ENCODE data around the gene SEC22C.

DNA sequence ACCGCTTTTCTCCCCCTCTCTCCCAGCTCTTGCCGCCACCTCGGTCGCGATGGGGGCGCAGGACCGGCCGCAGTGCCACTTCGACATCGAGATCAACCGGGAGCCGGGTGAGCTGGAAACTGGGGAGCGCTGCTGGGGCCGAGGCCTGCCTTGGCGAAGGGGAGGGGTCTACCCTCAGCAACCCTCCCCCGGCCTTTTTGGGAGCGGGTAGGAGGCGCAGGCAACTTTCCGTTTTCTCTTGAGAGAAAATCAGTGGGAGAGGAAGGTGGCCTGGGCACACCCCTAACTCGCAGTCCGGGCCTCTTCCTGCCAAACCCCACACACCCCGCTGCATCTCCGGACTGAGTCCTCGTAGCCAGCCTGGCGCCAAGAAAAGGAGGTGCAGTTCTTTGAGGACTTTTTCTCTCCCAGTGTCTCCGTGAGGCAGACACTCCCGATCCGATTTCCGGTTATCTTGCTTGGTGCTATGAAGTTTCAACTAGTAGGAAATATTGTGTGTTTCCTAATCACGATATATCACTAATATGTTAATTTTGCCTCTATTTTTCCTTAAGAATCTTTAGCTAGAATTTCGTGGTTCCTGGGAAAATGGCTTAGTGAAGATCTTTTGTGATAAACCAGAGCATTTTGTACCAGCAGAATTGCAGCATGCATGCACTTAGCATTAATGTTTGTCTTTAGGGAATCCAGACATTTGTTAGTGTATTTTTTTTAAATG is 19.4 kb upstream of the SEC22C start:
- TF ChIP-seq TEAD2 (CRISPR knock-in tag; IDR thresholded peaks at IDR 0.05) (no peak), TBP (CRISPR knock-in tag; IDR thresholded peaks at IDR 0.05) (no peak), TAF1 (CRISPR knock-in tag; IDR thresholded peaks at IDR 0.05) (no peak), TGIF2 (CRISPR knock-in tag; IDR thresholded peaks at IDR 0.05) (no peak), ATF3 (CRISPR knock-in tag; IDR thresholded peaks at IDR 0.05) (no peak), RFX5 (IDR thresholded peaks at IDR 0.05; ENCODE audit: low read depth, low read length) (no peak)
- TF ChIP-seq, protein P1, sequence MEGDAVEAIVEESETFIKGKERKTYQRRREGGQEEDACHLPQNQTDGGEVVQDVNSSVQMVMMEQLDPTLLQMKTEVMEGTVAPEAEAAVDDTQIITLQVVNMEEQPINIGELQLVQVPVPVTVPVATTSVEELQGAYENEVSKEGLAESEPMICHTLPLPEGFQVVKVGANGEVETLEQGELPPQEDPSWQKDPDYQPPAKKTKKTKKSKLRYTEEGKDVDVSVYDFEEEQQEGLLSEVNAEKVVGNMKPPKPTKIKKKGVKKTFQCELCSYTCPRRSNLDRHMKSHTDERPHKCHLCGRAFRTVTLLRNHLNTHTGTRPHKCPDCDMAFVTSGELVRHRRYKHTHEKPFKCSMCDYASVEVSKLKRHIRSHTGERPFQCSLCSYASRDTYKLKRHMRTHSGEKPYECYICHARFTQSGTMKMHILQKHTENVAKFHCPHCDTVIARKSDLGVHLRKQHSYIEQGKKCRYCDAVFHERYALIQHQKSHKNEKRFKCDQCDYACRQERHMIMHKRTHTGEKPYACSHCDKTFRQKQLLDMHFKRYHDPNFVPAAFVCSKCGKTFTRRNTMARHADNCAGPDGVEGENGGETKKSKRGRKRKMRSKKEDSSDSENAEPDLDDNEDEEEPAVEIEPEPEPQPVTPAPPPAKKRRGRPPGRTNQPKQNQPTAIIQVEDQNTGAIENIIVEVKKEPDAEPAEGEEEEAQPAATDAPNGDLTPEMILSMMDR (CRISPR knock-in tag; IDR thresholded peaks at IDR 0.05): no peak
- TF ChIP-seq, protein P2, sequence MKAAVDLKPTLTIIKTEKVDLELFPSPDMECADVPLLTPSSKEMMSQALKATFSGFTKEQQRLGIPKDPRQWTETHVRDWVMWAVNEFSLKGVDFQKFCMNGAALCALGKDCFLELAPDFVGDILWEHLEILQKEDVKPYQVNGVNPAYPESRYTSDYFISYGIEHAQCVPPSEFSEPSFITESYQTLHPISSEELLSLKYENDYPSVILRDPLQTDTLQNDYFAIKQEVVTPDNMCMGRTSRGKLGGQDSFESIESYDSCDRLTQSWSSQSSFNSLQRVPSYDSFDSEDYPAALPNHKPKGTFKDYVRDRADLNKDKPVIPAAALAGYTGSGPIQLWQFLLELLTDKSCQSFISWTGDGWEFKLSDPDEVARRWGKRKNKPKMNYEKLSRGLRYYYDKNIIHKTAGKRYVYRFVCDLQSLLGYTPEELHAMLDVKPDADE (CRISPR knock-in tag; IDR thresholded peaks at IDR 0.05): no peak
- TF ChIP-seq, protein P3, sequence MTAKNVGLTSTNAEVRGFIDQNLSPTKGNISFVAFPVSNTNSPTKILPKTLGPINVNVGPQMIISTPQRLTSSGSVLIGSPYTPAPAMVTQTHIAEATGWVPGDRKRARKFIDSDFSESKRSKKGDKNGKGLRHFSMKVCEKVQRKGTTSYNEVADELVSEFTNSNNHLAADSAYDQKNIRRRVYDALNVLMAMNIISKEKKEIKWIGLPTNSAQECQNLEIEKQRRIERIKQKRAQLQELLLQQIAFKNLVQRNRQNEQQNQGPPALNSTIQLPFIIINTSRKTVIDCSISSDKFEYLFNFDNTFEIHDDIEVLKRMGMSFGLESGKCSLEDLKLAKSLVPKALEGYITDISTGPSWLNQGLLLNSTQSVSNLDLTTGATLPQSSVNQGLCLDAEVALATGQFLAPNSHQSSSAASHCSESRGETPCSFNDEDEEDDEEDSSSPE (CRISPR knock-in tag; IDR thresholded peaks at IDR 0.05): no peak; the same call in 1 of the 2 replicates
- TF ChIP-seq, protein P4, sequence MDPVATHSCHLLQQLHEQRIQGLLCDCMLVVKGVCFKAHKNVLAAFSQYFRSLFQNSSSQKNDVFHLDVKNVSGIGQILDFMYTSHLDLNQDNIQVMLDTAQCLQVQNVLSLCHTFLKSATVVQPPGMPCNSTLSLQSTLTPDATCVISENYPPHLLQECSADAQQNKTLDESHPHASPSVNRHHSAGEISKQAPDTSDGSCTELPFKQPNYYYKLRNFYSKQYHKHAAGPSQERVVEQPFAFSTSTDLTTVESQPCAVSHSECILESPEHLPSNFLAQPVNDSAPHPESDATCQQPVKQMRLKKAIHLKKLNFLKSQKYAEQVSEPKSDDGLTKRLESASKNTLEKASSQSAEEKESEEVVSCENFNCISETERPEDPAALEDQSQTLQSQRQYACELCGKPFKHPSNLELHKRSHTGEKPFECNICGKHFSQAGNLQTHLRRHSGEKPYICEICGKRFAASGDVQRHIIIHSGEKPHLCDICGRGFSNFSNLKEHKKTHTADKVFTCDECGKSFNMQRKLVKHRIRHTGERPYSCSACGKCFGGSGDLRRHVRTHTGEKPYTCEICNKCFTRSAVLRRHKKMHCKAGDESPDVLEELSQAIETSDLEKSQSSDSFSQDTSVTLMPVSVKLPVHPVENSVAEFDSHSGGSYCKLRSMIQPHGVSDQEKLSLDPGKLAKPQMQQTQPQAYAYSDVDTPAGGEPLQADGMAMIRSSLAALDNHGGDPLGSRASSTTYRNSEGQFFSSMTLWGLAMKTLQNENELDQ (CRISPR knock-in tag; IDR thresholded peaks at IDR 0.05; ENCODE audit: borderline replicate concordance): no peak

All from HepG2 (cell line).